IMR-90 (cell line): ENCODE measurements around the gene NDST3. TPM values are rescaled to one million over a fixed set of nuclear protein-coding genes. Genes with fewer than 3 reads are reported as not detected.

Experiments
- ATAC-seq: fragments of 200-7000 bp; cut with Tn5 transposase; 2 replicates; pipeline ENCODE4 v1.9.1; 2020; ENCODE audit warnings: low read depth, mild to moderate bottlenecking, moderate library complexity
- BruUV-seq: library from RNA; stranded (reverse); fragments of 400-500 nt; replicated peaks from 2 replicates; lab custom pipeline; 2021; lab: Mats Ljungman, UMichigan
- CTCF ChIA-PET: fragments of 300-600 bp; formaldehyde crosslinking; extraction: SDS; loops from one replicate; lab custom pipeline; 2021; ENCODE audit warnings: antibody characterized with exemption; lab: Yijun Ruan, JAX
- POLR2A ChIA-PET: fragments of 300-600 bp; sonication (Branson Sonifier 250); formaldehyde crosslinking; loops from one replicate; lab custom pipeline; 2022; ENCODE audit warnings: antibody characterized with exemption; ENCODE audit not compliant: unreplicated experiment; lab: Charles Lee
- DNase-seq: peaks from one replicate; pipeline ENCODE4 v3.0.0; 2013
- H2AFZ ChIP-seq: replicated peaks from 2 replicates; pipeline ENCODE3; 2013; ENCODE audit warnings: low read length, mild to moderate bottlenecking; ENCODE audit not compliant: poor library complexity
- H2AK5ac ChIP-seq: 2 replicates; pipeline ENCODE4 v1.6.1; 2013; ENCODE audit warnings: low read depth, low read length, inconsistent platforms
- H2AK9ac ChIP-seq: replicated peaks from 2 replicates; pipeline ENCODE3; 2013; ENCODE audit warnings: mild to moderate bottlenecking, low read depth, low read length, moderate library complexity; ENCODE audit not compliant: poor library complexity
- H2BK120ac ChIP-seq: 2 replicates; pipeline ENCODE4 v1.6.1; 2013; ENCODE audit warnings: low read depth, low read length, inconsistent platforms
- H2BK15ac ChIP-seq: 3 replicates; pipeline ENCODE4 v1.6.1; 2013; ENCODE audit warnings: low read depth, low read length, inconsistent platforms
- H2BK20ac ChIP-seq: 2 replicates; pipeline ENCODE4 v1.6.1; 2013; ENCODE audit warnings: low read depth, mild to moderate bottlenecking, inconsistent platforms, low read length, moderate library complexity
- H2BK5ac ChIP-seq: 2 replicates; pipeline ENCODE4 v1.6.1; 2013; ENCODE audit warnings: mild to moderate bottlenecking, low read depth, low read length, inconsistent platforms; ENCODE audit not compliant: poor library complexity, severe bottlenecking
- H3K14ac ChIP-seq: replicated peaks from 2 replicates; pipeline ENCODE4 v1.6.1; 2013; ENCODE audit warnings: low read depth, low read length, inconsistent platforms
- H3K18ac ChIP-seq: 2 replicates; pipeline ENCODE4 v1.6.1; 2013; ENCODE audit warnings: low read depth, low read length, control low read depth
- H3K23ac ChIP-seq: 2 replicates; pipeline ENCODE4 v1.6.1; 2013; ENCODE audit warnings: low read depth, low read length, inconsistent platforms
- H3K27ac ChIP-seq: 2 replicates; pipeline ENCODE4 v1.5.1; 2013; ENCODE audit warnings: mild to moderate bottlenecking, control low read depth, low read length; ENCODE audit not compliant: insufficient read depth
- H3K27me3 ChIP-seq: 2 replicates; pipeline ENCODE4 v1.6.1; 2013; ENCODE audit warnings: low read length; ENCODE audit not compliant: control insufficient read depth, insufficient read depth
- H3K36me3 ChIP-seq: 2 replicates; pipeline ENCODE4 v1.6.1; 2013; ENCODE audit warnings: low read length, mixed read lengths; ENCODE audit not compliant: control insufficient read depth, insufficient read depth
- H3K4ac ChIP-seq: 2 replicates; pipeline ENCODE4 v1.6.1; 2013; ENCODE audit warnings: low read depth, low read length, inconsistent platforms
- H3K4me1 ChIP-seq: 2 replicates; pipeline ENCODE4 v1.6.1; 2013; ENCODE audit warnings: low read length, mixed read lengths; ENCODE audit not compliant: control insufficient read depth, insufficient read depth
- H3K4me2 ChIP-seq: 2 replicates; pipeline ENCODE4 v1.6.1; 2013; ENCODE audit warnings: low read depth, mild to moderate bottlenecking, control low read depth, low read length, moderate library complexity
- H3K4me3 ChIP-seq: 2 replicates; pipeline ENCODE4 v1.5.1; 2013; ENCODE audit warnings: low read depth, mild to moderate bottlenecking, control low read depth, low read length, moderate library complexity; ENCODE audit not compliant: insufficient read depth
- H3K56ac ChIP-seq: 2 replicates; pipeline ENCODE4 v1.6.1; 2013; ENCODE audit warnings: low read length, inconsistent platforms; ENCODE audit not compliant: insufficient read depth; ENCODE audit errors: extremely low read depth
- H3K79me1 ChIP-seq, 2 experiments: 2 replicates each; pipeline ENCODE4 v1.6.1; 2013; ENCODE audit warnings: low read length in 2 of 2, inconsistent platforms in 1 of 2, low read depth in 1 of 2
- H3K9ac ChIP-seq: 2 replicates; pipeline ENCODE4 v1.6.1; 2013; ENCODE audit warnings: low read depth, low read length, control low read depth
- H3K9me1 ChIP-seq: 2 replicates; pipeline ENCODE4 v1.6.1; 2013; ENCODE audit warnings: low read length, inconsistent platforms; ENCODE audit not compliant: insufficient read depth
- H3K9me3 ChIP-seq: 2 replicates; pipeline ENCODE4 v1.6.1; 2013; ENCODE audit warnings: low read length; ENCODE audit not compliant: control insufficient read depth, insufficient read depth
- H4K20me1 ChIP-seq: 2 replicates; pipeline ENCODE4 v1.6.1; 2013; ENCODE audit warnings: low read length, inconsistent platforms; ENCODE audit not compliant: insufficient read depth
- H4K5ac ChIP-seq: 2 replicates; pipeline ENCODE4 v1.6.1; 2013; ENCODE audit warnings: mild to moderate bottlenecking, low read depth, low read length, control low read depth
- H4K8ac ChIP-seq, 2 experiments: 2 replicates each; pipeline ENCODE4 v1.6.1; 2013; ENCODE audit warnings: low read depth in 2 of 2, low read length in 2 of 2, control low read depth in 1 of 2, inconsistent platforms in 1 of 2
- H4K91ac ChIP-seq: 2 replicates; pipeline ENCODE4 v1.6.1; 2013; ENCODE audit warnings: low read depth, low read length, inconsistent platforms; ENCODE audit not compliant: insufficient read depth
- ELK1 ChIP-seq: fragments of 150-350 bp; IDR thresholded peaks from 2 replicates; pipeline ENCODE4 v1.6.1; 2016; ENCODE audit warnings: low read depth, mild to moderate bottlenecking, low read length, moderate library complexity, borderline replicate concordance
- MAFK ChIP-seq: IDR thresholded peaks from 2 replicates; pipeline ENCODE4 v1.6.1; 2012; ENCODE audit warnings: low read depth, low read length, improper control_type of control experiment
- MAZ ChIP-seq: IDR thresholded peaks from 2 replicates; pipeline ENCODE4 v1.6.1; 2012; ENCODE audit warnings: low read depth, mild to moderate bottlenecking, low read length, improper control_type of control experiment, moderate library complexity, borderline replicate concordance
- MXI1 ChIP-seq: IDR thresholded peaks from 2 replicates; pipeline ENCODE4 v1.6.1; 2012; ENCODE audit warnings: low read depth, mild to moderate bottlenecking, low read length, moderate library complexity, borderline replicate concordance
- NFE2L2 ChIP-seq: fragments of 150-350 bp; IDR thresholded peaks from 2 replicates; pipeline ENCODE4 v1.6.1; 2016; ENCODE audit warnings: low read depth, mild to moderate bottlenecking, low read length
- RAD21 ChIP-seq: IDR thresholded peaks from 2 replicates; pipeline ENCODE4 v1.6.1; 2012; ENCODE audit warnings: low read length, improper control_type of control experiment
- RCOR1 ChIP-seq: IDR thresholded peaks from 2 replicates; pipeline ENCODE4 v1.6.1; 2012; ENCODE audit warnings: mild to moderate bottlenecking, low read length, improper control_type of control experiment; ENCODE audit not compliant: insufficient replicate concordance
- RFX5 ChIP-seq: IDR thresholded peaks from 2 replicates; pipeline ENCODE4 v1.8.0; 2012; ENCODE audit warnings: low read depth, mild to moderate bottlenecking, low read length, moderate library complexity
- SMC3 ChIP-seq: fragments of 150-350 bp; IDR thresholded peaks from 2 replicates; pipeline ENCODE4 v1.6.1; 2016; ENCODE audit warnings: low read depth, mild to moderate bottlenecking, antibody characterized with exemption, low read length, moderate library complexity
- WGBS, 2 experiments: methylation state at CpG; one replicate each; pipeline versions ENCODE4 v1.1.5 to v1.1.7; 2013; ENCODE audit warnings: missing lambda C conversion rate in 2 of 2; ENCODE audit not compliant: insufficient read length in 1 of 2; ENCODE audit errors: extremely low coverage in 2 of 2; 5-methylcytosine and 5-hydroxymethylcytosine counted together
- dilution Hi-C: fragments of 300-500 bp; cut with HindIII; formaldehyde crosslinking; loops from one replicate; pipeline ENCODE4 v1.14.3; 2018; ENCODE audit warnings: low sequenced_read_pairs; ENCODE audit not compliant: unreplicated experiment
- in situ Hi-C: fragments of 300-500 bp; cut with MboI; formaldehyde crosslinking; loops from 3 replicates; pipeline ENCODE4 v1.14.3; 2019; ENCODE audit warnings: low sequenced_read_pairs, inconsistent platforms, mixed read lengths
- intact Hi-C: fragments of 100-400 bp; cut with micrococcal nuclease; formaldehyde crosslinking; loops from 2 replicates; pipeline ENCODE4 v1.10.0; 2022
- polyA plus RNA-seq, 3 experiments: library from polyadenylated mRNA; depleted of rRNA; stranded (reverse); fragments of >200 nt; gene quantifications; 2 replicates each; pipeline ENCODE4 v1.2.3, GENCODE V29; 2012; ENCODE audit warnings: low replicate concordance in 1 of 3
- total RNA-seq: library from RNA; depleted of rRNA; stranded (reverse); fragments of >200 nt; gene quantifications from 2 replicates; pipeline ENCODE4 v1.2.3, GENCODE V29; 2012
- TF ChIP-seq, protein P1 (sequence below): conservative IDR thresholded peaks from 2 replicates; pipeline ENCODE4 v1.5.1; 2012; ENCODE audit warnings: mild to moderate bottlenecking, low read depth, low read length, improper control_type of control experiment

The NDST3 gene
- total and polyA plus RNA-seq, 2 of the 4 experiments (the other 2 are of a cell fraction) = 0.10 to 0.18 TPM

- no peak overlapping the region for H3K4me3 ChIP-seq
- no CpG with 5 or more reads among the region's 2 CpGs for WGBS, 2 experiments
- no peaks in the 10 kb centered on the region for H3K36me3 ChIP-seq
- dilution Hi-C loops (no loop called here), intact Hi-C loops (no loop called here), in situ Hi-C loops (no loop called here)
- H3K9ac ChIP-seq = no peak overlapping the region
- no peak overlapping the region for H2BK5ac ChIP-seq
- no peak overlapping the region for H3K27ac ChIP-seq
- H2BK120ac ChIP-seq = no peak overlapping the region
- TF ChIP-seq SMC3 (no peak), MXI1 (no peak), ELK1 (no peak), MAZ (no peak), RAD21 (no peak), NFE2L2 (no peak), RCOR1 (no peak), RFX5 (no peak), MAFK (no peak)
- TF ChIP-seq, protein P1, sequence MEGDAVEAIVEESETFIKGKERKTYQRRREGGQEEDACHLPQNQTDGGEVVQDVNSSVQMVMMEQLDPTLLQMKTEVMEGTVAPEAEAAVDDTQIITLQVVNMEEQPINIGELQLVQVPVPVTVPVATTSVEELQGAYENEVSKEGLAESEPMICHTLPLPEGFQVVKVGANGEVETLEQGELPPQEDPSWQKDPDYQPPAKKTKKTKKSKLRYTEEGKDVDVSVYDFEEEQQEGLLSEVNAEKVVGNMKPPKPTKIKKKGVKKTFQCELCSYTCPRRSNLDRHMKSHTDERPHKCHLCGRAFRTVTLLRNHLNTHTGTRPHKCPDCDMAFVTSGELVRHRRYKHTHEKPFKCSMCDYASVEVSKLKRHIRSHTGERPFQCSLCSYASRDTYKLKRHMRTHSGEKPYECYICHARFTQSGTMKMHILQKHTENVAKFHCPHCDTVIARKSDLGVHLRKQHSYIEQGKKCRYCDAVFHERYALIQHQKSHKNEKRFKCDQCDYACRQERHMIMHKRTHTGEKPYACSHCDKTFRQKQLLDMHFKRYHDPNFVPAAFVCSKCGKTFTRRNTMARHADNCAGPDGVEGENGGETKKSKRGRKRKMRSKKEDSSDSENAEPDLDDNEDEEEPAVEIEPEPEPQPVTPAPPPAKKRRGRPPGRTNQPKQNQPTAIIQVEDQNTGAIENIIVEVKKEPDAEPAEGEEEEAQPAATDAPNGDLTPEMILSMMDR = no peak
- no peaks in the 10 kb centered on the region for H4K20me1 ChIP-seq
- ATAC-seq (no peak), DNase-seq (no peak)
- no peak overlapping the region for H2BK20ac ChIP-seq
- H3K56ac ChIP-seq = no peak overlapping the region
- ChIA-PET POLR2A (no interaction called here), CTCF (no interaction called here)
- no peak overlapping the region for H2AK9ac ChIP-seq
- H4K8ac ChIP-seq = no peak overlapping the region
- H3K79me1 ChIP-seq = no peaks in the 10 kb centered on the region
- no peak overlapping the region for H2BK15ac ChIP-seq
- H2AK5ac ChIP-seq = no peak overlapping the region
- no peak overlapping the region for H3K14ac ChIP-seq
- H3K9me1 ChIP-seq = no peaks in the 10 kb centered on the region
- no peak overlapping the region for H4K91ac ChIP-seq
- no peak overlapping the region for H3K18ac ChIP-seq
- no peak overlapping the region for H3K4ac ChIP-seq
- H3K4me2 ChIP-seq = no peak overlapping the region
- H2AFZ ChIP-seq = no peak overlapping the region
- H4K5ac ChIP-seq = no peak overlapping the region
- no peak overlapping the region for H3K23ac ChIP-seq
- no peaks in the 10 kb centered on the region for H3K4me1 ChIP-seq
- no TSS peak for BruUV-seq
- H3K27me3 ChIP-seq = no peaks in the 10 kb centered on the region
- no peaks in the 10 kb centered on the region for H3K9me3 ChIP-seq
Observed at GRCh38 chr4:118158763-118159375, 124.6 kb downstream of the NDST3 start.
